HEK293 (cell line): ENCODE data around the gene MRO.

Experiments used
- CTCF ChIA-PET: fragments of 350-600 bp; formaldehyde crosslinking; extraction: SDS; loops from one replicate; lab custom pipeline; 2021; ENCODE audit warnings: antibody characterized with exemption; lab: Yijun Ruan, JAX
- POLR2A ChIA-PET: fragments of 300-600 bp; formaldehyde crosslinking; extraction: SDS; loops from one replicate; lab custom pipeline; 2020; ENCODE audit warnings: antibody characterized with exemption, inconsistent platforms; lab: Yijun Ruan, JAX
- H3K27ac ChIP-seq: fragments of 200-500 bp; sonication (Bioruptor generic); 2 replicates; pipeline ENCODE4 v1.5.1; 2014; ENCODE audit warnings: low read depth, low read length, control low read depth, inconsistent platforms; ENCODE audit errors: extremely low read depth
- H3K36me3 ChIP-seq, 2 experiments: fragments of 200-500 bp in 1 of 2; sonication (Bioruptor generic) in 1 of 2; 1 replicate in 1 of 2; 2 replicates in 1 of 2; pipeline ENCODE4 v1.5.1; 2014 to 2017; ENCODE audit warnings: inconsistent platforms in 2 of 2, low read length in 2 of 2; ENCODE audit not compliant: control insufficient read depth in 2 of 2, insufficient read depth in 1 of 2
- H3K4me1 ChIP-seq: fragments of 200-500 bp; sonication (Bioruptor generic); 2 replicates; pipeline ENCODE4 v1.5.1; 2014; ENCODE audit warnings: mild to moderate bottlenecking, low read length, inconsistent platforms; ENCODE audit not compliant: control insufficient read depth, insufficient read depth
- H3K4me3 ChIP-seq: 2 replicates; pipeline ENCODE4 v1.5.1; 2011; ENCODE audit warnings: low read depth, mild to moderate bottlenecking, control low read depth, low read length, moderate library complexity
- H3K9me3 ChIP-seq: fragments of 200-500 bp; sonication (Bioruptor generic); 2 replicates; pipeline ENCODE4 v1.5.1; 2014; ENCODE audit warnings: low read depth, low read length, inconsistent platforms; ENCODE audit not compliant: control insufficient read depth, insufficient read depth
- AEBP2 ChIP-seq: fragments of 450-650 bp; formaldehyde crosslinking; IDR thresholded peaks from 2 replicates; pipeline ENCODE4 v1.5.1; 2016; ENCODE audit warnings: missing biosample characterization, missing genetic modification characterization, borderline replicate concordance
- GLI4 ChIP-seq: fragments of 450-650 bp; formaldehyde crosslinking; IDR thresholded peaks from 2 replicates; pipeline ENCODE4 v1.5.1; 2016; ENCODE audit warnings: missing biosample characterization, missing genetic modification characterization
- HIC1 ChIP-seq: fragments of 450-650 bp; formaldehyde crosslinking; IDR thresholded peaks from 2 replicates; pipeline ENCODE4 v1.5.1; 2016; ENCODE audit warnings: missing biosample characterization, missing genetic modification characterization
- HOXC10 ChIP-seq: sonication (generic); formaldehyde crosslinking; IDR thresholded peaks from 2 replicates; pipeline ENCODE4 v1.8.1; 2023; ENCODE audit warnings: mild to moderate bottlenecking, missing genetic modification reagents
- KLF17 ChIP-seq: fragments of 450-650 bp; formaldehyde crosslinking; IDR thresholded peaks from 2 replicates; pipeline ENCODE4 v1.5.1; 2016; ENCODE audit warnings: missing biosample characterization, missing genetic modification characterization
- KLF8 ChIP-seq: fragments of 450-650 bp; formaldehyde crosslinking; IDR thresholded peaks from 2 replicates; pipeline ENCODE4 v1.5.1; 2016; ENCODE audit warnings: missing biosample characterization, missing genetic modification characterization
- OSR2 ChIP-seq: fragments of 450-650 bp; formaldehyde crosslinking; IDR thresholded peaks from 2 replicates; pipeline ENCODE4 v1.5.1; 2016; ENCODE audit warnings: missing biosample characterization, missing genetic modification characterization
- OVOL3 ChIP-seq: fragments of 450-650 bp; formaldehyde crosslinking; IDR thresholded peaks from 2 replicates; pipeline ENCODE4 v1.5.1; 2016; ENCODE audit warnings: missing biosample characterization, missing genetic modification characterization
- PRDM4 ChIP-seq: fragments of 450-650 bp; formaldehyde crosslinking; IDR thresholded peaks from 2 replicates; pipeline ENCODE4 v1.5.1; 2017; ENCODE audit warnings: missing biosample characterization, missing genetic modification characterization
- ZBTB44 ChIP-seq: fragments of 450-650 bp; IDR thresholded peaks from 2 replicates; pipeline ENCODE4 v1.5.1; 2018; ENCODE audit warnings: missing biosample characterization, mild to moderate bottlenecking, missing genetic modification characterization
- ZFHX2 ChIP-seq: fragments of 450-650 bp; formaldehyde crosslinking; conservative IDR thresholded peaks from 2 replicates; pipeline ENCODE4 v1.5.1; 2016; ENCODE audit warnings: missing biosample characterization, missing genetic modification characterization
- ZFP69B ChIP-seq: fragments of 450-650 bp; formaldehyde crosslinking; IDR thresholded peaks from 2 replicates; pipeline ENCODE4 v1.5.1; 2016; ENCODE audit warnings: missing biosample characterization, missing genetic modification characterization
- ZIC2 ChIP-seq: fragments of 450-650 bp; formaldehyde crosslinking; IDR thresholded peaks from 2 replicates; pipeline ENCODE4 v1.5.1; 2016; ENCODE audit warnings: missing biosample characterization, missing genetic modification characterization
- ZNF132 ChIP-seq: fragments of 450-650 bp; formaldehyde crosslinking; IDR thresholded peaks from 2 replicates; pipeline ENCODE4 v1.5.1; 2017; ENCODE audit warnings: missing biosample characterization, missing genetic modification characterization, borderline replicate concordance
- ZNF24 ChIP-seq: fragments of 450-650 bp; formaldehyde crosslinking; IDR thresholded peaks from 2 replicates; pipeline ENCODE4 v1.5.1; 2016; ENCODE audit warnings: missing biosample characterization, missing genetic modification characterization
- ZNF280D ChIP-seq: fragments of 450-650 bp; formaldehyde crosslinking; IDR thresholded peaks from 2 replicates; pipeline ENCODE4 v1.5.1; 2016; ENCODE audit warnings: missing biosample characterization, missing genetic modification characterization
- ZNF488 ChIP-seq: fragments of 450-650 bp; formaldehyde crosslinking; IDR thresholded peaks from 2 replicates; pipeline ENCODE4 v1.5.1; 2016; ENCODE audit warnings: missing biosample characterization, missing genetic modification characterization
- ZNF692 ChIP-seq: fragments of 450-650 bp; formaldehyde crosslinking; IDR thresholded peaks from 2 replicates; pipeline ENCODE4 v1.5.1; 2016; ENCODE audit warnings: missing biosample characterization, missing genetic modification characterization
- ZNF76 ChIP-seq: fragments of 450-650 bp; formaldehyde crosslinking; IDR thresholded peaks from 2 replicates; pipeline ENCODE4; 2016; ENCODE audit warnings: low read depth, missing biosample characterization, missing genetic modification characterization, borderline replicate concordance

Gene MRO

GRCh38 chr18:50790948-50791347, 28.9 kb downstream of the MRO start:
- POLR2A ChIA-PET, result no interaction called here
- Histone ChIP-seq H3K36me3 (no peaks in the 10 kb centered on the region), H3K9me3 (no peaks in the 10 kb centered on the region), H3K4me3 (no peak overlapping the region), H3K27ac (no peak overlapping the region), H3K4me1 (no peaks in the 10 kb centered on the region)
- peak; percentile 75 for TF ChIP-seq ZIC2
- TF ChIP-seq KLF8, result no peak
- TF ChIP-seq ZFHX2 (tag by site-specific recombination), result peak; percentile 42; the same call in 1 of the 2 replicates
- TF ChIP-seq ZNF692 (tag by site-specific recombination), result no peak
- CTCF ChIA-PET, result interaction anchor here (0.5 to 1.8 kb wide), 9 partner anchors 11 to 285 kb away, joined by 3 to 11 read pairs (median 3); no protein-coding TSS in a partner anchor

GRCh38 chr18:50790241-50790640, 29.6 kb downstream of the MRO start:
- Histone ChIP-seq H3K36me3 (no peaks in the 10 kb centered on the region), H3K27ac (no peak overlapping the region), H3K4me1 (no peaks in the 10 kb centered on the region)
- ChIA-PET POLR2A (no interaction called here), CTCF (interaction anchor here (1.0 kb wide), 1 partner anchor 28 kb away, joined by 4 read pairs; no protein-coding TSS in a partner anchor)
- no peak for TF ChIP-seq OVOL3 (tag by site-specific recombination)
- TF ChIP-seq ZNF76 (tag by site-specific recombination), result no peak
- no peak for TF ChIP-seq ZNF132 (tag by site-specific recombination)
- no peak for TF ChIP-seq ZNF280D (tag by site-specific recombination)
- TF ChIP-seq ZBTB44 (tag by site-specific recombination), result no peak
- no peak for TF ChIP-seq HIC1 (tag by site-specific recombination)
- TF ChIP-seq GLI4, result no peak
- TF ChIP-seq ZFP69B (tag by site-specific recombination), result no peak
- TF ChIP-seq HOXC10 (CRISPR knock-in tag), result no peak
- TF ChIP-seq OSR2 (tag by site-specific recombination), result no peak
- no peak for TF ChIP-seq PRDM4
- no peak for TF ChIP-seq KLF17 (tag by site-specific recombination)
- no peak for TF ChIP-seq ZNF24 (tag by site-specific recombination)
- no peak for TF ChIP-seq AEBP2 (tag by site-specific recombination)
- TF ChIP-seq ZNF488 (tag by site-specific recombination), result no peak
- TF ChIP-seq, all 188 proteins: peak for 0
- H3K9me3 ChIP-seq, result no peaks in the 10 kb centered on the region
- no peak overlapping the region for H3K4me3 ChIP-seq
